ENCODE data around the gene ITGA6. TPM values are rescaled to one million over a fixed set of nuclear protein-coding genes. Genes with fewer than 3 reads are reported as not detected.

ITGA6 gene
- total RNA-seq, 1 experiment from 2014 or later, result 78.3 TPM

- no peaks in the 10 kb centered on the region; a peak in 1 of 5 replicates for H3K9me3 Mint-ChIP-seq
- H3K9ac ChIP-seq (ENCODE audit: extremely low read depth, insufficient read length, low read length), result no peak overlapping the region
- H3K14ac ChIP-seq (ENCODE audit: insufficient read depth, low read length), result no peak overlapping the region
- H4K20me1 ChIP-seq (ENCODE audit: control insufficient read depth, insufficient read depth, insufficient read length), result no peaks in the 10 kb centered on the region
- H2AFZ ChIP-seq (ENCODE audit: low read length), result no peak overlapping the region
- H3K4me3 Mint-ChIP-seq, result no peak overlapping the region
- H2BK12ac ChIP-seq (ENCODE audit: insufficient read length, low read depth, low read length), result no peak overlapping the region
- peaks cover 12 to 19% of the 10 kb centered on the region in 2 experiments for H3K4me1 Mint-ChIP-seq
- no peak overlapping the region for H2AK5ac ChIP-seq (ENCODE audit: insufficient read length, low read length)
- H2BK5ac ChIP-seq (ENCODE audit: insufficient read length, low read length), result no peak overlapping the region
- no CpG with 5 or more reads among the region's 5 CpGs for WGBS (ENCODE audit: extremely low coverage, insufficient read length, low lambda C conversion rate)
- H2BK15ac ChIP-seq (ENCODE audit: low read depth, low read length), result no peak overlapping the region
- no peaks in the 10 kb centered on the region for H3K27me3 ChIP-seq (ENCODE audit: insufficient read depth, low read length)
- no peak for DNase-seq
- H4K91ac ChIP-seq (ENCODE audit: insufficient read length, low read depth, low read length), result no peak overlapping the region
- H3K27ac Mint-ChIP-seq, result no peak overlapping the region
- H2BK20ac ChIP-seq (ENCODE audit: low read depth, low read length, poor library complexity, severe bottlenecking), result no peak overlapping the region
- H3T11ph ChIP-seq (ENCODE audit: low read length), result no peak overlapping the region
- H3K27me3 Mint-ChIP-seq (ENCODE audit: low read depth), result no peaks in the 10 kb centered on the region
- no peak for TF ChIP-seq CTCF (conservative IDR thresholded peaks at IDR 0.05)
- no peaks in the 10 kb centered on the region; a peak in 2 of 7 replicates for H3K36me3 Mint-ChIP-seq (ENCODE audit: insufficient read depth in 1 of 3, low read depth in 3 of 3)
- H4K5ac ChIP-seq (ENCODE audit: insufficient read length, low read depth, low read length), result no peak overlapping the region
- H3K9me3 ChIP-seq (ENCODE audit: control insufficient read depth, low read depth, low read length), result no peaks in the 10 kb centered on the region
- H3K18ac ChIP-seq (ENCODE audit: insufficient read length, low read depth, low read length), result no peak overlapping the region
- no peak overlapping the region for H3K23ac ChIP-seq (ENCODE audit: insufficient read length, low read depth, low read length)
- no peaks in the 10 kb centered on the region for H3K79me2 ChIP-seq (ENCODE audit: insufficient read depth, low read length)
- no peaks in the 10 kb centered on the region for H3K79me1 ChIP-seq (ENCODE audit: insufficient read depth, low read depth, low read length, poor library complexity, severe bottlenecking)
- no peaks in the 10 kb centered on the region for H3K23me2 ChIP-seq (ENCODE audit: insufficient read length, low read depth, low read length, poor library complexity, severe bottlenecking)
- H3K4me1 ChIP-seq (ENCODE audit: insufficient read depth, low read length), result no peaks in the 10 kb centered on the region
- H3K56ac ChIP-seq (ENCODE audit: insufficient read length, low read depth, low read length), result no peak overlapping the region
- no peak overlapping the region for H3K27ac ChIP-seq (ENCODE audit: insufficient read length, low read depth, low read length)
- H4K8ac ChIP-seq (replicated peaks; ENCODE audit: insufficient read length, low read depth, low read length), result no peak overlapping the region
- H3K4me2 ChIP-seq (ENCODE audit: insufficient read depth, insufficient read length, low read length), result no peak overlapping the region
- no peak overlapping the region for H3K4ac ChIP-seq (ENCODE audit: low read depth, low read length)
- H2BK120ac ChIP-seq (ENCODE audit: low read depth, low read length, poor library complexity, severe bottlenecking), result no peak overlapping the region
Measured at GRCh38 chr2:172399765-172400164, 27.6 kb upstream of the ITGA6 start.

Data from H9 (cell line).